Calu3 (cell line): ENCODE results near the gene NBEA. TPM values are rescaled to one million over a fixed set of nuclear protein-coding genes. Genes with fewer than 3 reads are reported as not detected.

Experiments used
- BruUV-seq: library from RNA; stranded (reverse); fragments of 400-500 nt; replicated peaks from 2 replicates; lab custom pipeline; 2021; lab: Mats Ljungman, UMichigan
- CTCF ChIA-PET: fragments of 300-600 bp; sonication (Branson Sonifier 250); formaldehyde crosslinking; loops from one replicate; lab custom pipeline; 2022; ENCODE audit warnings: antibody characterized with exemption; lab: Charles Lee
- DNase-seq: peaks from one replicate; pipeline ENCODE4 v3.0.0; 2022
- H3K27ac Mint-ChIP-seq: one replicate; pipeline ENCODE4 v1.8.0; 2022; ENCODE audit warnings: mixed read lengths; ENCODE audit not compliant: unreplicated experiment
- H3K27me3 Mint-ChIP-seq: one replicate; pipeline ENCODE4 v1.8.0; 2022; ENCODE audit warnings: mixed read lengths; ENCODE audit not compliant: unreplicated experiment
- H3K36me3 Mint-ChIP-seq: one replicate; pipeline ENCODE4 v1.8.0; 2022; ENCODE audit warnings: mild to moderate bottlenecking, moderate library complexity, mixed read lengths; ENCODE audit not compliant: insufficient read depth, unreplicated experiment
- H3K4me1 Mint-ChIP-seq: one replicate; pipeline ENCODE4 v1.8.0; 2022; ENCODE audit warnings: mild to moderate bottlenecking, low read depth, mixed read lengths; ENCODE audit not compliant: unreplicated experiment
- H3K4me3 Mint-ChIP-seq: one replicate; pipeline ENCODE4 v1.8.0; 2022; ENCODE audit warnings: mild to moderate bottlenecking, low read depth, moderate library complexity, mixed read lengths; ENCODE audit not compliant: unreplicated experiment
- H3K9me3 Mint-ChIP-seq: one replicate; pipeline ENCODE4 v1.8.0; 2022; ENCODE audit warnings: low read depth, mixed read lengths; ENCODE audit not compliant: unreplicated experiment
- CTCF ChIP-seq: fragments of 200-600 bp; IDR thresholded peaks from one replicate; pipeline ENCODE4 v1.8.0; 2022; ENCODE audit warnings: antibody characterized with exemption; ENCODE audit not compliant: unreplicated experiment
- intact Hi-C: fragments of 100-400 bp; cut with micrococcal nuclease; formaldehyde crosslinking; loops from one replicate; pipeline ENCODE4 v1.10.0; 2022; ENCODE audit not compliant: unreplicated experiment
- total RNA-seq: library from RNA; stranded (reverse); gene quantifications from 2 replicates; pipeline ENCODE4 v1.2.3, GENCODE V29; 2022

Gene NBEA
- total RNA-seq, 1 experiment from 2014 or later = 18.0 TPM

- Mint-ChIP-seq H3K36me3 (no peaks in the 10 kb centered on the region), H3K9me3 (no peaks in the 10 kb centered on the region), H3K4me3 (no peak overlapping the region), H3K27me3 (no peaks in the 10 kb centered on the region), H3K4me1 (no peaks in the 10 kb centered on the region), H3K27ac (no peak overlapping the region)
- BruUV-seq = no TSS peak
- no peak for DNase-seq
- CTCF ChIA-PET = no interaction called here
- intact Hi-C loops = no loop called here
- no peak for TF ChIP-seq CTCF
Measured at GRCh38 chr13:35225582-35225981, 283.5 kb downstream of the NBEA start.

GRCh38 chr13:35228536-35228935, 286.5 kb downstream of the NBEA start:
- Mint-ChIP-seq H3K36me3 (no peaks in the 10 kb centered on the region), H3K4me3 (no peak overlapping the region), H3K4me1 (no peaks in the 10 kb centered on the region), H3K27me3 (no peaks in the 10 kb centered on the region), H3K9me3 (no peaks in the 10 kb centered on the region), H3K27ac (no peak overlapping the region)
- no peak for DNase-seq
- intact Hi-C loops = no loop called here
- no TSS peak for BruUV-seq
- no peak for TF ChIP-seq CTCF
- CTCF ChIA-PET = no interaction called here

- Mint-ChIP-seq H3K4me1 (no peaks in the 10 kb centered on the region), H3K27me3 (no peaks in the 10 kb centered on the region), H3K4me3 (no peak overlapping the region), H3K27ac (no peak overlapping the region), H3K36me3 (no peaks in the 10 kb centered on the region), H3K9me3 (no peaks in the 10 kb centered on the region)
- no peak for DNase-seq
- CTCF ChIA-PET = no interaction called here
- no TSS peak for BruUV-seq
- no peak for TF ChIP-seq CTCF
- intact Hi-C loops = no loop called here
Measured at GRCh38 chr13:35231426-35231825, 289.4 kb downstream of the NBEA start.

GRCh38 chr13:35238274-35238673, 296.2 kb downstream of the NBEA start:
- no peak for DNase-seq
- Mint-ChIP-seq H3K27ac (no peak overlapping the region), H3K27me3 (no peaks in the 10 kb centered on the region), H3K36me3 (peaks cover 5% of the 10 kb centered on the region), H3K9me3 (no peaks in the 10 kb centered on the region), H3K4me1 (no peaks in the 10 kb centered on the region), H3K4me3 (no peak overlapping the region)
- no peak for TF ChIP-seq CTCF
- CTCF ChIA-PET = interaction anchor here (0.6 kb wide), 1 partner anchor 50 kb away, joined by 3 read pairs; no protein-coding TSS in a partner anchor
- intact Hi-C loops = no loop called here
- no TSS peak for BruUV-seq
